BLaER1 treated with 17β-estradiol and CSF1 and Interleukin-3, amounts not matched to agents 10 nM and 100 nM (cell line): ENCODE results near the gene L3MBTL3.

Source experiments
- H3K27ac ChIP-seq, 11 experiments: shearing (Covaris generic); formaldehyde crosslinking; 2 replicates each; pipeline ENCODE4 v1.8.1; 2022
- H3K27me3 ChIP-seq, 11 experiments: shearing (Covaris generic); formaldehyde crosslinking; 2 replicates each; pipeline ENCODE4 v1.8.1; 2022
- H3K36me3 ChIP-seq, 11 experiments: shearing (Covaris generic); formaldehyde crosslinking; 2 replicates each; pipeline ENCODE4 v1.8.1; 2022
- H3K4me1 ChIP-seq, 10 experiments: shearing (Covaris generic); formaldehyde crosslinking; 2 replicates each; pipeline ENCODE4 v1.8.1; 2022
- H3K4me2 ChIP-seq, 11 experiments: shearing (Covaris generic); formaldehyde crosslinking; 2 replicates each; pipeline ENCODE4 v1.8.1; 2022
- H3K4me3 ChIP-seq, 10 experiments: shearing (Covaris generic); formaldehyde crosslinking; 2 replicates each; pipeline ENCODE4 v1.8.1; 2022
- H3K9ac ChIP-seq, 11 experiments: shearing (Covaris generic); formaldehyde crosslinking; 2 replicates each; pipeline ENCODE4 v1.8.1; 2022
- H3K9me3 ChIP-seq, 11 experiments: shearing (Covaris generic); formaldehyde crosslinking; replicated peaks in 1 of 11; 2 replicates each; pipeline ENCODE4 v1.8.1; 2022
- H4K20me1 ChIP-seq, 11 experiments: shearing (Covaris generic); formaldehyde crosslinking; 2 replicates each; pipeline ENCODE4 v1.8.1; 2022
- Cebpa-rat ChIP-seq, 11 experiments: shearing (Covaris generic); IDR thresholded peaks; 2 replicates each; pipeline ENCODE4 v1.8.1; 2022

L3MBTL3 gene

GRCh38 chr6:130000526-130001421 lies 17.6 kb upstream of the L3MBTL3 start:
- Histone ChIP-seq H3K4me2 (no peak overlapping the region), H3K36me3 (no peaks in the 10 kb centered on the region), H3K4me3 (no peak overlapping the region), H3K27ac (no peak overlapping the region), H3K4me1 (no peaks in the 10 kb centered on the region), H3K9ac (no peak overlapping the region), H4K20me1 (no peaks in the 10 kb centered on the region), H3K9me3 (no peaks in the 10 kb centered on the region), H3K27me3 (no peaks in the 10 kb centered on the region)
- TF ChIP-seq Cebpa-rat (IDR thresholded peaks at IDR 0.05): no peak

GRCh38 chr6:130008236-130008873 lies 10.0 kb upstream of the L3MBTL3 start:
- no peak overlapping the region for H3K4me3 ChIP-seq
- no peak for TF ChIP-seq Cebpa-rat (IDR thresholded peaks at IDR 0.05)
- H4K20me1 ChIP-seq: no peaks in the 10 kb centered on the region
- H3K36me3 ChIP-seq: no peaks in the 10 kb centered on the region
- peaks cover 0 to 19% (median 9%) of the 10 kb centered on the region in 10 experiments; a peak in 14 of 20 replicates for H3K4me1 ChIP-seq
- H3K27me3 ChIP-seq: no peaks in the 10 kb centered on the region
- no peak overlapping the region for H3K9ac ChIP-seq
- H3K27ac ChIP-seq: no peak overlapping the region
- no peaks in the 10 kb centered on the region for H3K9me3 ChIP-seq
- H3K4me2 ChIP-seq: peak overlapping the region in 6 of 11 experiments; percentile 18 to 62 (median 45); a peak in 10 of 22 replicates

GRCh38 chr6:130009146-130009545 lies 9.2 kb upstream of the L3MBTL3 start:
- H3K9ac ChIP-seq: no peak overlapping the region
- peaks cover 0 to 19% (median 9%) of the 10 kb centered on the region in 10 experiments; a peak in 14 of 20 replicates for H3K4me1 ChIP-seq
- peak overlapping the region in 9 of 11 experiments; percentile 18 to 62 (median 44); a peak in 15 of 22 replicates for H3K4me2 ChIP-seq
- no peaks in the 10 kb centered on the region for H3K36me3 ChIP-seq
- no peaks in the 10 kb centered on the region for H4K20me1 ChIP-seq
- no peak overlapping the region; a peak in 1 of 22 replicates for H3K27ac ChIP-seq
- H3K4me3 ChIP-seq: no peak overlapping the region
- H3K27me3 ChIP-seq: no peaks in the 10 kb centered on the region
- TF ChIP-seq Cebpa-rat (IDR thresholded peaks at IDR 0.05): no peak
- H3K9me3 ChIP-seq: no peaks in the 10 kb centered on the region

GRCh38 chr6:130010387-130010786 lies 8.0 kb upstream of the L3MBTL3 start:
- TF ChIP-seq Cebpa-rat (IDR thresholded peaks at IDR 0.05): no peak
- Histone ChIP-seq H3K27ac (no peak overlapping the region), H3K4me1 (peaks cover 0 to 19% (median 9%) of the 10 kb centered on the region in 10 experiments; a peak in 14 of 20 replicates), H3K4me2 (no peak overlapping the region), H3K36me3 (no peaks in the 10 kb centered on the region), H3K4me3 (no peak overlapping the region), H4K20me1 (no peaks in the 10 kb centered on the region), H3K27me3 (no peaks in the 10 kb centered on the region), H3K9ac (no peak overlapping the region), H3K9me3 (no peaks in the 10 kb centered on the region)

GRCh38 chr6:130012728-130013127 lies 5.7 kb upstream of the L3MBTL3 start:
- no peak for TF ChIP-seq Cebpa-rat (IDR thresholded peaks at IDR 0.05)
- Histone ChIP-seq H3K27ac (no peak overlapping the region), H3K9me3 (no peaks in the 10 kb centered on the region), H3K27me3 (no peaks in the 10 kb centered on the region), H4K20me1 (no peaks in the 10 kb centered on the region), H3K9ac (no peak overlapping the region), H3K36me3 (no peaks in the 10 kb centered on the region), H3K4me2 (no peak overlapping the region), H3K4me3 (no peak overlapping the region), H3K4me1 (peaks cover 1 to 24% (median 10%) of the 10 kb centered on the region in 10 experiments)

- no peak for TF ChIP-seq Cebpa-rat (IDR thresholded peaks at IDR 0.05)
- peaks cover 5 to 20% (median 10%) of the 10 kb centered on the region in 10 experiments; a peak in 18 of 20 replicates for H3K4me1 ChIP-seq
These were observed 454 bp downstream of the L3MBTL3 start for GRCh38 chr6:130018744-130019325.

GRCh38 chr6:130019326-130020072 lies 1.1 kb downstream of the L3MBTL3 start:
- H4K20me1 ChIP-seq: peaks cover 0 to 33% (median 16%) of the 10 kb centered on the region in 11 experiments; a peak in 11 of 22 replicates

More at GRCh38 chr6:130018744-130019325, 454 bp downstream of the L3MBTL3 start:
- Histone ChIP-seq H3K9ac (peak overlapping the region; percentile 88 to 97 (median 96)), H3K4me2 (peak overlapping the region; percentile 73 to 88 (median 78)), H3K27me3 (no peaks in the 10 kb centered on the region), H3K4me3 (peak overlapping the region; percentile 77 to 97 (median 93)), H3K36me3 (peaks cover 0 to 14% (median 6%) of the 10 kb centered on the region in 11 experiments; a peak in 10 of 22 replicates), H3K9me3 (no peaks in the 10 kb centered on the region), H3K27ac (peak overlapping the region; percentile 68 to 96 (median 93); a peak in 21 of 22 replicates), H4K20me1 (peaks cover 0 to 27% (median 16%) of the 10 kb centered on the region in 11 experiments; a peak in 11 of 22 replicates)

More at GRCh38 chr6:130019326-130020072, 1.1 kb downstream of the L3MBTL3 start:
- Histone ChIP-seq H3K9me3 (no peaks in the 10 kb centered on the region), H3K4me1 (peaks cover 5 to 20% (median 10%) of the 10 kb centered on the region in 10 experiments; a peak in 18 of 20 replicates), H3K4me3 (peak overlapping the region; percentile 77 to 97 (median 93)), H3K36me3 (peaks cover under 1 to 20% (median 12%) of the 10 kb centered on the region in 11 experiments; a peak in 18 of 22 replicates), H3K27me3 (no peaks in the 10 kb centered on the region), H3K9ac (peak overlapping the region; percentile 88 to 97 (median 96)), H3K4me2 (peak overlapping the region; percentile 48 to 88 (median 75); a peak in 21 of 22 replicates), H3K27ac (peak overlapping the region; percentile 68 to 96 (median 93))
- no peak for TF ChIP-seq Cebpa-rat (IDR thresholded peaks at IDR 0.05)
